K562 (cell line): Measurements from ENCODE around the gene WASF2. TPM values are rescaled to one million over a fixed set of nuclear protein-coding genes. Genes with fewer than 3 reads are reported as not detected.

Source experiments
- ATF6 ChIP-seq: sonication (generic); formaldehyde crosslinking; IDR thresholded peaks from 2 replicates; pipeline ENCODE4 v1.4.0; 2020; ENCODE audit warnings: mild to moderate bottlenecking, missing genetic modification reagents
- KLF10 ChIP-seq: fragments of 250-450 bp; sonication (Bioruptor Pico); IDR thresholded peaks from 2 replicates; pipeline ENCODE4 v1.6.1; 2021; ENCODE audit warnings: matching md5 sums
- KLF13 ChIP-seq: fragments of 450-650 bp; IDR thresholded peaks from 2 replicates; pipeline ENCODE4 v1.6.1; 2016; ENCODE audit warnings: missing genetic modification characterization, low read depth, mild to moderate bottlenecking, missing compliant biosample characterization, moderate library complexity, borderline replicate concordance
- KLF6 ChIP-seq: fragments of 250-450 bp; sonication (Bioruptor Pico); IDR thresholded peaks from 2 replicates; pipeline ENCODE4 v1.4.0; 2020; ENCODE audit warnings: mild to moderate bottlenecking, moderate library complexity, borderline replicate concordance
- NFXL1 ChIP-seq: fragments of 450-650 bp; formaldehyde crosslinking; IDR thresholded peaks from 2 replicates; pipeline ENCODE4 v1.4.0; 2021; ENCODE audit warnings: mild to moderate bottlenecking
- PHF20 ChIP-seq: fragments of 450-650 bp; IDR thresholded peaks from 2 replicates; pipeline ENCODE4 v1.6.1; 2018; ENCODE audit not compliant: partially characterized antibody
- POLR2A ChIP-seq: fragments of 450-650 bp; conservative IDR thresholded peaks from 2 replicates; pipeline ENCODE4 v1.6.1; 2016
- SIN3A ChIP-seq, 2 experiments: fragments of 150-350 bp in 1 of 2; IDR thresholded peaks; 2 replicates each; pipeline ENCODE4 v1.6.1; 2011 to 2016; ENCODE audit warnings: borderline replicate concordance in 2 of 2, low read depth in 2 of 2, low read length in 2 of 2, mild to moderate bottlenecking in 2 of 2, moderate library complexity in 2 of 2; ENCODE audit not compliant: control insufficient read depth in 1 of 2
- TGIF2 ChIP-seq: sonication (generic); formaldehyde crosslinking; IDR thresholded peaks from 2 replicates; pipeline ENCODE4 v1.8.1; 2022; ENCODE audit warnings: mild to moderate bottlenecking, missing genetic modification reagents, moderate library complexity
- TRIM24 ChIP-seq, 2 experiments: fragments of 450-650 bp; IDR thresholded peaks; 2 replicates each; pipeline ENCODE4 v1.6.1; 2016
- ZKSCAN8 ChIP-seq: fragments of 200-800 bp; sonication (Bioruptor generic); IDR thresholded peaks from 2 replicates; pipeline ENCODE4 v1.6.1; 2016; ENCODE audit warnings: missing genetic modification characterization, missing compliant biosample characterization
- ZNF584 ChIP-seq: fragments of 200-800 bp; sonication (Bioruptor generic); IDR thresholded peaks from 2 replicates; pipeline ENCODE4 v1.6.1; 2016; ENCODE audit warnings: low read depth, mild to moderate bottlenecking, missing genetic modification characterization, missing compliant biosample characterization
- polyA plus RNA-seq, 8 experiments: library from polyadenylated mRNA; depleted of rRNA in 4 of 8; stranded (reverse) in 5 of 8; unstranded in 3 of 8; fragments of >200 nt; fragmentation: Nextera tagmentation in 2 of 8; fragmentation: Illumina TruSeq in 1 of 8; extraction: Ambion mirVana in 2 of 8; extraction: Trizol in 1 of 8; gene quantifications; 2 replicates each; pipeline versions ENCODE4 v1.2.1 to v1.2.3, GENCODE V29; 2011 to 2014; ENCODE audit warnings: inconsistent platforms in 1 of 8, missing spikeins in 1 of 8
- total RNA-seq, 7 experiments: library from RNA; depleted of rRNA in 6 of 7; stranded (reverse); fragments of >200 nt in 6 of 7; fragmentation: Illumina TruSeq in 2 of 7; extraction: Trizol in 2 of 7; gene quantifications; 2 replicates each; pipeline versions ENCODE4 v1.2.1 to v1.2.3, GENCODE V29; 2011 to 2021; ENCODE audit warnings: low replicate concordance in 1 of 7
- TF ChIP-seq, protein P1 (sequence below): fragments of 450-650 bp; IDR thresholded peaks from 2 replicates; pipeline ENCODE4 v1.6.1; 2016; ENCODE audit warnings: mild to moderate bottlenecking, moderate library complexity

The WASF2 gene
- total and polyA plus RNA-seq, 9 of the 15 experiments (the other 6 are each of a cell fraction or from before 2014, with no cell fraction given), result 8.2 to 163 (median 31.2) TPM

GRCh38 chr1:27517907-27518718, 28.1 kb upstream of the WASF2 start (continued):
- no peak for TF ChIP-seq ATF6 (CRISPR knock-in tag)
- TF ChIP-seq ZKSCAN8 (CRISPR knock-in tag), result no peak
- no peak for TF ChIP-seq KLF10
- TF ChIP-seq PHF20, result no peak
- TF ChIP-seq POLR2A, result 0 out of 2 replicates have a peak, but pooled peaks have one; percentile 21
- no peak for TF ChIP-seq TGIF2 (CRISPR knock-in tag)
- TF ChIP-seq, protein P1, sequence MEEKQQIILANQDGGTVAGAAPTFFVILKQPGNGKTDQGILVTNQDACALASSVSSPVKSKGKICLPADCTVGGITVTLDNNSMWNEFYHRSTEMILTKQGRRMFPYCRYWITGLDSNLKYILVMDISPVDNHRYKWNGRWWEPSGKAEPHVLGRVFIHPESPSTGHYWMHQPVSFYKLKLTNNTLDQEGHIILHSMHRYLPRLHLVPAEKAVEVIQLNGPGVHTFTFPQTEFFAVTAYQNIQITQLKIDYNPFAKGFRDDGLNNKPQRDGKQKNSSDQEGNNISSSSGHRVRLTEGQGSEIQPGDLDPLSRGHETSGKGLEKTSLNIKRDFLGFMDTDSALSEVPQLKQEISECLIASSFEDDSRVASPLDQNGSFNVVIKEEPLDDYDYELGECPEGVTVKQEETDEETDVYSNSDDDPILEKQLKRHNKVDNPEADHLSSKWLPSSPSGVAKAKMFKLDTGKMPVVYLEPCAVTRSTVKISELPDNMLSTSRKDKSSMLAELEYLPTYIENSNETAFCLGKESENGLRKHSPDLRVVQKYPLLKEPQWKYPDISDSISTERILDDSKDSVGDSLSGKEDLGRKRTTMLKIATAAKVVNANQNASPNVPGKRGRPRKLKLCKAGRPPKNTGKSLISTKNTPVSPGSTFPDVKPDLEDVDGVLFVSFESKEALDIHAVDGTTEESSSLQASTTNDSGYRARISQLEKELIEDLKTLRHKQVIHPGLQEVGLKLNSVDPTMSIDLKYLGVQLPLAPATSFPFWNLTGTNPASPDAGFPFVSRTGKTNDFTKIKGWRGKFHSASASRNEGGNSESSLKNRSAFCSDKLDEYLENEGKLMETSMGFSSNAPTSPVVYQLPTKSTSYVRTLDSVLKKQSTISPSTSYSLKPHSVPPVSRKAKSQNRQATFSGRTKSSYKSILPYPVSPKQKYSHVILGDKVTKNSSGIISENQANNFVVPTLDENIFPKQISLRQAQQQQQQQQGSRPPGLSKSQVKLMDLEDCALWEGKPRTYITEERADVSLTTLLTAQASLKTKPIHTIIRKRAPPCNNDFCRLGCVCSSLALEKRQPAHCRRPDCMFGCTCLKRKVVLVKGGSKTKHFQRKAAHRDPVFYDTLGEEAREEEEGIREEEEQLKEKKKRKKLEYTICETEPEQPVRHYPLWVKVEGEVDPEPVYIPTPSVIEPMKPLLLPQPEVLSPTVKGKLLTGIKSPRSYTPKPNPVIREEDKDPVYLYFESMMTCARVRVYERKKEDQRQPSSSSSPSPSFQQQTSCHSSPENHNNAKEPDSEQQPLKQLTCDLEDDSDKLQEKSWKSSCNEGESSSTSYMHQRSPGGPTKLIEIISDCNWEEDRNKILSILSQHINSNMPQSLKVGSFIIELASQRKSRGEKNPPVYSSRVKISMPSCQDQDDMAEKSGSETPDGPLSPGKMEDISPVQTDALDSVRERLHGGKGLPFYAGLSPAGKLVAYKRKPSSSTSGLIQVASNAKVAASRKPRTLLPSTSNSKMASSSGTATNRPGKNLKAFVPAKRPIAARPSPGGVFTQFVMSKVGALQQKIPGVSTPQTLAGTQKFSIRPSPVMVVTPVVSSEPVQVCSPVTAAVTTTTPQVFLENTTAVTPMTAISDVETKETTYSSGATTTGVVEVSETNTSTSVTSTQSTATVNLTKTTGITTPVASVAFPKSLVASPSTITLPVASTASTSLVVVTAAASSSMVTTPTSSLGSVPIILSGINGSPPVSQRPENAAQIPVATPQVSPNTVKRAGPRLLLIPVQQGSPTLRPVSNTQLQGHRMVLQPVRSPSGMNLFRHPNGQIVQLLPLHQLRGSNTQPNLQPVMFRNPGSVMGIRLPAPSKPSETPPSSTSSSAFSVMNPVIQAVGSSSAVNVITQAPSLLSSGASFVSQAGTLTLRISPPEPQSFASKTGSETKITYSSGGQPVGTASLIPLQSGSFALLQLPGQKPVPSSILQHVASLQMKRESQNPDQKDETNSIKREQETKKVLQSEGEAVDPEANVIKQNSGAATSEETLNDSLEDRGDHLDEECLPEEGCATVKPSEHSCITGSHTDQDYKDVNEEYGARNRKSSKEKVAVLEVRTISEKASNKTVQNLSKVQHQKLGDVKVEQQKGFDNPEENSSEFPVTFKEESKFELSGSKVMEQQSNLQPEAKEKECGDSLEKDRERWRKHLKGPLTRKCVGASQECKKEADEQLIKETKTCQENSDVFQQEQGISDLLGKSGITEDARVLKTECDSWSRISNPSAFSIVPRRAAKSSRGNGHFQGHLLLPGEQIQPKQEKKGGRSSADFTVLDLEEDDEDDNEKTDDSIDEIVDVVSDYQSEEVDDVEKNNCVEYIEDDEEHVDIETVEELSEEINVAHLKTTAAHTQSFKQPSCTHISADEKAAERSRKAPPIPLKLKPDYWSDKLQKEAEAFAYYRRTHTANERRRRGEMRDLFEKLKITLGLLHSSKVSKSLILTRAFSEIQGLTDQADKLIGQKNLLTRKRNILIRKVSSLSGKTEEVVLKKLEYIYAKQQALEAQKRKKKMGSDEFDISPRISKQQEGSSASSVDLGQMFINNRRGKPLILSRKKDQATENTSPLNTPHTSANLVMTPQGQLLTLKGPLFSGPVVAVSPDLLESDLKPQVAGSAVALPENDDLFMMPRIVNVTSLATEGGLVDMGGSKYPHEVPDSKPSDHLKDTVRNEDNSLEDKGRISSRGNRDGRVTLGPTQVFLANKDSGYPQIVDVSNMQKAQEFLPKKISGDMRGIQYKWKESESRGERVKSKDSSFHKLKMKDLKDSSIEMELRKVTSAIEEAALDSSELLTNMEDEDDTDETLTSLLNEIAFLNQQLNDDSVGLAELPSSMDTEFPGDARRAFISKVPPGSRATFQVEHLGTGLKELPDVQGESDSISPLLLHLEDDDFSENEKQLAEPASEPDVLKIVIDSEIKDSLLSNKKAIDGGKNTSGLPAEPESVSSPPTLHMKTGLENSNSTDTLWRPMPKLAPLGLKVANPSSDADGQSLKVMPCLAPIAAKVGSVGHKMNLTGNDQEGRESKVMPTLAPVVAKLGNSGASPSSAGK, result peak; percentile 70
- no peak for TF ChIP-seq ZNF584 (CRISPR knock-in tag)
- TF ChIP-seq KLF13, result no peak
- no peak for TF ChIP-seq SIN3A (IDR thresholded peaks at IDR 0.05; ENCODE audit: borderline replicate concordance in 2 of 2, control insufficient read depth in 1 of 2, low read depth in 2 of 2, low read length in 2 of 2)
- TF ChIP-seq KLF6 (CRISPR knock-in tag), result no peak
- 0 out of 4 replicates have a peak, but pooled peaks of 1 of the 2 experiments have one; percentile 18 for TF ChIP-seq TRIM24 (IDR thresholded peaks at IDR 0.05)
- TF ChIP-seq NFXL1 (CRISPR knock-in tag), result no peak
